ENCODE results near the gene MTERF4. TPM values are rescaled to one million over a fixed set of nuclear protein-coding genes. Genes with fewer than 3 reads are reported as not detected.

The MTERF4 gene
- total and polyA plus RNA-seq, 10 of the 15 experiments (the other 5 are each of a cell fraction or from before 2014, with no cell fraction given), result 36.7 to 69.1 (median 45.5) TPM

GRCh38 chr2:241091734-241092445 is 10.2 kb downstream of the MTERF4 start (continued):
- no peak for TF ChIP-seq NFIC (IDR thresholded peaks at IDR 0.05; ENCODE audit: low read depth, low read length)
- TF ChIP-seq, protein P1, sequence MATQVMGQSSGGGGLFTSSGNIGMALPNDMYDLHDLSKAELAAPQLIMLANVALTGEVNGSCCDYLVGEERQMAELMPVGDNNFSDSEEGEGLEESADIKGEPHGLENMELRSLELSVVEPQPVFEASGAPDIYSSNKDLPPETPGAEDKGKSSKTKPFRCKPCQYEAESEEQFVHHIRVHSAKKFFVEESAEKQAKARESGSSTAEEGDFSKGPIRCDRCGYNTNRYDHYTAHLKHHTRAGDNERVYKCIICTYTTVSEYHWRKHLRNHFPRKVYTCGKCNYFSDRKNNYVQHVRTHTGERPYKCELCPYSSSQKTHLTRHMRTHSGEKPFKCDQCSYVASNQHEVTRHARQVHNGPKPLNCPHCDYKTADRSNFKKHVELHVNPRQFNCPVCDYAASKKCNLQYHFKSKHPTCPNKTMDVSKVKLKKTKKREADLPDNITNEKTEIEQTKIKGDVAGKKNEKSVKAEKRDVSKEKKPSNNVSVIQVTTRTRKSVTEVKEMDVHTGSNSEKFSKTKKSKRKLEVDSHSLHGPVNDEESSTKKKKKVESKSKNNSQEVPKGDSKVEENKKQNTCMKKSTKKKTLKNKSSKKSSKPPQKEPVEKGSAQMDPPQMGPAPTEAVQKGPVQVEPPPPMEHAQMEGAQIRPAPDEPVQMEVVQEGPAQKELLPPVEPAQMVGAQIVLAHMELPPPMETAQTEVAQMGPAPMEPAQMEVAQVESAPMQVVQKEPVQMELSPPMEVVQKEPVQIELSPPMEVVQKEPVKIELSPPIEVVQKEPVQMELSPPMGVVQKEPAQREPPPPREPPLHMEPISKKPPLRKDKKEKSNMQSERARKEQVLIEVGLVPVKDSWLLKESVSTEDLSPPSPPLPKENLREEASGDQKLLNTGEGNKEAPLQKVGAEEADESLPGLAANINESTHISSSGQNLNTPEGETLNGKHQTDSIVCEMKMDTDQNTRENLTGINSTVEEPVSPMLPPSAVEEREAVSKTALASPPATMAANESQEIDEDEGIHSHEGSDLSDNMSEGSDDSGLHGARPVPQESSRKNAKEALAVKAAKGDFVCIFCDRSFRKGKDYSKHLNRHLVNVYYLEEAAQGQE (IDR thresholded peaks at IDR 0.05; ENCODE audit: low read depth, low read length), result no peak
- no peak for TF ChIP-seq ZNF274 (IDR thresholded peaks at IDR 0.05; ENCODE audit: insufficient read depth, insufficient read length)

DNA sequence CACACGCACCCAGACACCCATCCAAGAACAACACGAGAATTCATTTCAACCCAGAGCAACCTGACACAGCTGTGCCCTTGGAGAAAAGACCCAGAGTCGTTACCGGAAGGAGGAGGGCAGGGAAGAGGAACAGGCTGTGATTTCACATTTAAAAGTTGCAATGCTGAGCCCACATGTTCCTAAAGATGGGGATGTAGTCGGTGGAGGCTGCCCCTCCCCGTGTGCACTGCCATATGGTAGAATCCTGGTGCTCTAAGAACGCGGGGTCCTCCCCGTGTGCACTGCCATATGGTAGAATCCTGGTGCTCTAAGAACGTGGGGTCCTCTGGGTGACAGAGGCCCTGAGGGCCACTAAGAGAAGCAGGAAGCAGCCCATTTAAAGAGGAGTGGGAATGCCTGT is 10.9 kb downstream of the MTERF4 start:
- FAIRE-seq (no peak), DNase-seq (ENCODE audit: low read depth, low spot score) (no peak), ATAC-seq (no peak)
- no TSS peak for BruUV-seq (replicated peaks)
- peaks cover 20% of the 10 kb centered on the region for H3K79me2 ChIP-seq (ENCODE audit: control insufficient read depth, insufficient read depth, low read length)
- H3K36me3 ChIP-seq (ENCODE audit: control insufficient read depth in 2 of 2, insufficient read depth in 2 of 2, low read length in 1 of 2), result peaks cover 26 to 51% of the 10 kb centered on the region in 2 experiments
- ChIA-PET SMC1A (ENCODE audit: uncharacterized antibody, unreplicated experiment) (no interaction called here), CTCF (interaction anchor here (1.0 kb wide), 1 partner anchor 54 kb away, joined by 4 read pairs; no protein-coding TSS in a partner anchor), RAD21 (ENCODE audit: unreplicated experiment) (no interaction called here), POLR2A (no interaction called here)
- H4K20me1 ChIP-seq (ENCODE audit: control insufficient read depth, insufficient read depth), result no peaks in the 10 kb centered on the region
- in situ Hi-C loops (cut with MboI) (no loop called here), intact Hi-C loops (cut with micrococcal nuclease; ENCODE audit: unreplicated experiment) (no loop called here)
- no peak overlapping the region for H3K4me2 ChIP-seq (ENCODE audit: control insufficient read depth, insufficient read depth)
- H3K4me3 ChIP-seq, result no peak overlapping the region
- peaks cover 27% of the 10 kb centered on the region for H3K4me1 ChIP-seq (ENCODE audit: control insufficient read depth, insufficient read depth, low read length)
- no peak overlapping the region for H2AFZ ChIP-seq (ENCODE audit: control insufficient read depth, low read depth, low read length)
- H3K9me3 ChIP-seq (replicated peaks; ENCODE audit: control insufficient read depth, insufficient read depth, low read length), result no peaks in the 10 kb centered on the region
- WGBS (ENCODE audit: insufficient coverage, insufficient replicate concordance, low lambda C conversion rate, missing lambda C conversion rate), result 85% methylated on average over 9 of the region's 10 CpGs
- H3K9ac ChIP-seq (ENCODE audit: control insufficient read depth, insufficient read depth, low read length), result no peak overlapping the region
- no peaks in the 10 kb centered on the region for H3K27me3 ChIP-seq (replicated peaks in 1 of 2; ENCODE audit: control insufficient read depth in 2 of 2, insufficient read depth in 2 of 2, low read length in 1 of 2)
- no peak overlapping the region for H3K27ac ChIP-seq (ENCODE audit: control insufficient read depth, insufficient read depth)
- TF ChIP-seq HDGF (IDR thresholded peaks at IDR 0.05) (no peak), E2F4 (IDR thresholded peaks at IDR 0.05; ENCODE audit: low read depth, low read length) (no peak), SREBF2 (IDR thresholded peaks at IDR 0.05; ENCODE audit: low read length) (no peak), MAX (IDR thresholded peaks at IDR 0.05; ENCODE audit: low read depth, low read length) (no peak), IRF3 (IDR thresholded peaks at IDR 0.05) (no peak), PML (IDR thresholded peaks at IDR 0.05; ENCODE audit: low read length) (no peak), CREM (IDR thresholded peaks at IDR 0.05; ENCODE audit: low read depth) (no peak), POLR2AphosphoS5 (IDR thresholded peaks at IDR 0.05; ENCODE audit: low read length) (no peak), TARDBP (IDR thresholded peaks at IDR 0.05; ENCODE audit: borderline replicate concordance) (no peak), FOS (IDR thresholded peaks at IDR 0.05; ENCODE audit: borderline replicate concordance, extremely low read depth, insufficient read length) (no peak)
- TF ChIP-seq, protein P2, sequence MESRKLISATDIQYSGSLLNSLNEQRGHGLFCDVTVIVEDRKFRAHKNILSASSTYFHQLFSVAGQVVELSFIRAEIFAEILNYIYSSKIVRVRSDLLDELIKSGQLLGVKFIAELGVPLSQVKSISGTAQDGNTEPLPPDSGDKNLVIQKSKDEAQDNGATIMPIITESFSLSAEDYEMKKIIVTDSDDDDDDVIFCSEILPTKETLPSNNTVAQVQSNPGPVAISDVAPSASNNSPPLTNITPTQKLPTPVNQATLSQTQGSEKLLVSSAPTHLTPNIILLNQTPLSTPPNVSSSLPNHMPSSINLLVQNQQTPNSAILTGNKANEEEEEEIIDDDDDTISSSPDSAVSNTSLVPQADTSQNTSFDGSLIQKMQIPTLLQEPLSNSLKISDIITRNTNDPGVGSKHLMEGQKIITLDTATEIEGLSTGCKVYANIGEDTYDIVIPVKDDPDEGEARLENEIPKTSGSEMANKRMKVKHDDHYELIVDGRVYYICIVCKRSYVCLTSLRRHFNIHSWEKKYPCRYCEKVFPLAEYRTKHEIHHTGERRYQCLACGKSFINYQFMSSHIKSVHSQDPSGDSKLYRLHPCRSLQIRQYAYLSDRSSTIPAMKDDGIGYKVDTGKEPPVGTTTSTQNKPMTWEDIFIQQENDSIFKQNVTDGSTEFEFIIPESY (IDR thresholded peaks at IDR 0.05), result no peak
